Ovary (tissue), 9 donors: ENCODE measurements around the gene DLEC1. TPM values are rescaled to one million over a fixed set of nuclear protein-coding genes. Genes with fewer than 3 reads are reported as not detected.
A peak's percentile ranks its signal among the peaks of the same experiment; 100 is the strongest.

Experiments used
- DNase-seq, 5 donors: peaks; one replicate each; pipeline ENCODE4 v3.0.0-alpha.2; 2019 to 2020
- H3K27ac ChIP-seq, 2 donors: fragments of 200-600 bp; one replicate each; pipeline versions ENCODE4 v1.5.1 to v1.8.0; 2019 to 2022
- H3K27me3 ChIP-seq: fragments of 200-600 bp; one replicate; pipeline ENCODE4 v1.8.0; 2022
- H3K36me3 ChIP-seq: fragments of 200-600 bp; sonication (generic); one replicate; pipeline ENCODE4 v1.5.1; 2019
- H3K4me1 ChIP-seq: one replicate; pipeline ENCODE4 v1.8.1; 2013; ENCODE audit warnings: mild to moderate bottlenecking, moderate library complexity; ENCODE audit not compliant: insufficient read depth
- H3K4me3 ChIP-seq: fragments of 200-600 bp; sonication (generic); one replicate; pipeline ENCODE4 v1.5.1; 2017
- H3K9me3 ChIP-seq, 2 donors: fragments of 200-600 bp in 1 of 2; sonication (generic) in 1 of 2; one replicate each; pipeline versions ENCODE4 v1.5.1 to v1.8.1; 2013 to 2019; ENCODE audit warnings: mild to moderate bottlenecking in 1 of 2, moderate library complexity in 1 of 2
- CTCF ChIP-seq, 3 donors: fragments of 450-650 bp in 2 of 3; fragments of 200-600 bp in 1 of 3; IDR thresholded peaks; one replicate each; pipeline versions ENCODE4 v1.5.1 to v1.8.0; 2016 to 2022; ENCODE audit warnings: antibody characterized with exemption in 3 of 3, mild to moderate bottlenecking in 1 of 3
- EP300 ChIP-seq: sonication (generic); formaldehyde crosslinking; IDR thresholded peaks from one replicate; pipeline ENCODE4 v1.6.1; 2017; ENCODE audit warnings: antibody characterized with exemption
- POLR2A ChIP-seq: fragments of 450-650 bp; IDR thresholded peaks from one replicate; pipeline ENCODE4 v1.6.1; 2017; ENCODE audit warnings: antibody characterized with exemption, mild to moderate bottlenecking, moderate library complexity
- WGBS, 3 donors: extraction: QIAGEN DNeasy Blood & Tissue Kit in 1 of 3; methylation state at CpG; one replicate each; pipeline versions ENCODE4 v1.1.5 to v1.1.7; 2013 to 2017; 5-methylcytosine and 5-hydroxymethylcytosine counted together
- intact Hi-C, 4 donors: fragments of 100-400 bp; cut with DNase I; formaldehyde crosslinking; loops; one replicate each; pipeline versions ENCODE4 v1.11.0 to v1.15.1; 2022 to 2023
- polyA plus RNA-seq, 2 donors: library from polyadenylated mRNA; stranded (reverse); fragments of 200-250 nt in 1 of 2; fragments of 350-450 nt in 1 of 2; fragmentation: Illumina TruSeq in 1 of 2; extraction: RNeasy Lipid Tissue Mini Kit (QIAGEN cat#74804) in 1 of 2; gene quantifications; one replicate each; pipeline ENCODE4 v1.2.3, GENCODE V29; 2013 to 2014
- total RNA-seq, 7 donors: library from RNA; depleted of rRNA in 2 of 7; stranded (reverse); fragments of >200 nt in 2 of 7; fragmentation: NEBNext Ultra II Directional in 3 of 7; extraction: Animal tissue kit (Norgen Biotek cat#: 25700) in 3 of 7; gene quantifications; one replicate each; pipeline versions ENCODE4 v1.1.0 to v1.2.4, GENCODE V29; 2016 to 2023
- donor health status: DM: no; HTN: no; CAD: no; lungs with moderate emphysema.
- donor health status: DM: no; HTN: no; CAD: no.
- donor health status: Bipolar disorder and iron deficiency.
- donor health status: DM: yes; HTN: yes; CAD: no.
- donor health status: DM: no; HTN: no; CAD: no.
- donor health status: DM: yes; HTN: yes; CAD: no.

Gene DLEC1
- total and polyA plus RNA-seq, 9 donors: 0.93 to 23.8 (median 3.0) TPM

- DNase-seq: peak in 3 of 5 donors; percentile 27 to 33 (median 28)
- Histone ChIP-seq H3K27ac (no peak overlapping the region), H3K36me3 (no peaks in the 10 kb centered on the region), H3K27me3 (no peaks in the 10 kb centered on the region), H3K4me3 (no peak overlapping the region), H3K9me3 (no peaks in the 10 kb centered on the region), H3K4me1 (peaks cover 19% of the 10 kb centered on the region)
- TF ChIP-seq CTCF (IDR thresholded peaks at IDR 0.05) (no peak), POLR2A (no peak), EP300 (no peak)
- intact Hi-C loops: no loop called here
- 56 to 87% (median 59%) methylated on average over 3 of the region's 3 CpGs for WGBS, 3 donors
Observed at GRCh38 chr3:38022301-38022700, 16.7 kb upstream of the DLEC1 start.

- Histone ChIP-seq H3K36me3 (no peaks in the 10 kb centered on the region), H3K27me3 (no peaks in the 10 kb centered on the region), H3K4me3 (no peak overlapping the region), H3K27ac (no peak overlapping the region), H3K9me3 (no peaks in the 10 kb centered on the region), H3K4me1 (peaks cover 15% of the 10 kb centered on the region)
- peak in 3 of 5 donors; percentile 36 to 41 (median 37) for DNase-seq
- WGBS, 3 donors: 78 to 79% (median 79%) methylated on average over 6 of the region's 6 CpGs
- TF ChIP-seq CTCF (IDR thresholded peaks at IDR 0.05): no peak
- TF ChIP-seq POLR2A: no peak
- no peak for TF ChIP-seq EP300
- intact Hi-C loops: no loop called here
Observed at GRCh38 chr3:38022896-38023709, 15.9 kb upstream of the DLEC1 start.

- TF ChIP-seq CTCF (IDR thresholded peaks at IDR 0.05) (no peak), POLR2A (no peak), EP300 (no peak)
- intact Hi-C loops: no loop called here
- Histone ChIP-seq H3K4me1 (peaks cover 14% of the 10 kb centered on the region), H3K9me3 (no peaks in the 10 kb centered on the region), H3K4me3 (no peak overlapping the region), H3K27ac (no peak overlapping the region), H3K27me3 (no peaks in the 10 kb centered on the region), H3K36me3 (no peaks in the 10 kb centered on the region)
- no peak for DNase-seq
- WGBS, 3 donors: 67 to 73% (median 70%) methylated on average over 4 of the region's 4 CpGs
Observed at GRCh38 chr3:38026856-38027255, 12.2 kb upstream of the DLEC1 start.

- no peak overlapping the region for H3K4me3 ChIP-seq
- WGBS, 3 donors: 92 to 98% (median 94%) methylated on average over 6 of the region's 6 CpGs
Observed at GRCh38 chr3:38027466-38028465, 11.2 kb upstream of the DLEC1 start.

More at GRCh38 chr3:38027466-38028465, 11.2 kb upstream of the DLEC1 start:
- H3K36me3 ChIP-seq: no peaks in the 10 kb centered on the region
- intact Hi-C loops: no loop called here
- DNase-seq: peak in 2 of 5 donors; percentile 20 to 28
- no peaks in the 10 kb centered on the region for H3K9me3 ChIP-seq
- H3K4me1 ChIP-seq: peaks cover 11% of the 10 kb centered on the region
- no peak for TF ChIP-seq EP300
- H3K27me3 ChIP-seq: no peaks in the 10 kb centered on the region
- peak overlapping the region; percentile 76 to 94 for H3K27ac ChIP-seq
